ENCODE results near the gene FLACC1.
A peak's percentile ranks its signal among the peaks of the same experiment; 100 is the strongest.
"Not testable (repeated sequence)": the region's sequence is repeated elsewhere in the genome, so short reads cannot be mapped to it uniquely, and the experiment has no call there.

The FLACC1 gene

GRCh38 chr2:201369775-201370174, 12.6 kb upstream of the FLACC1 start:
- Histone ChIP-seq H3K27me3 (ENCODE audit: insufficient read depth, low read depth, severe bottlenecking) (no peaks in the 10 kb centered on the region), H3K27ac (no peak overlapping the region), H3K36me3 (peaks cover 5% of the 10 kb centered on the region), H3K9me3 (ENCODE audit: severe bottlenecking) (peaks cover 5% of the 10 kb centered on the region), H3K4me3 (ENCODE audit: low read depth, low read length) (no peak overlapping the region)
- DNase-seq = no peak
- no peak for TF ChIP-seq CTCF (IDR thresholded peaks at IDR 0.05; ENCODE audit: low read depth, low read length)

- DNase-seq; H3K9me3 ChIP-seq (ENCODE audit: severe bottlenecking); H3K36me3 ChIP-seq; H3K27ac ChIP-seq; H3K27me3 ChIP-seq (ENCODE audit: insufficient read depth, low read depth, severe bottlenecking); H3K4me3 ChIP-seq (ENCODE audit: low read depth, low read length): not testable (repeated sequence)
Measured at GRCh38 chr2:201369318-201369717, 12.2 kb upstream of the FLACC1 start.

GRCh38 chr2:201366146-201366545, 9.0 kb upstream of the FLACC1 start:
- no peaks in the 10 kb centered on the region for H3K27me3 ChIP-seq (ENCODE audit: insufficient read depth, low read depth, severe bottlenecking)
- H3K27ac ChIP-seq = no peak overlapping the region
- peaks cover 20% of the 10 kb centered on the region for H3K36me3 ChIP-seq
- DNase-seq = no peak
- H3K4me3 ChIP-seq (ENCODE audit: low read depth, low read length) = no peak overlapping the region
- no peak for TF ChIP-seq CTCF (IDR thresholded peaks at IDR 0.05; ENCODE audit: low read depth, low read length)
- peaks cover 12% of the 10 kb centered on the region for H3K9me3 ChIP-seq (ENCODE audit: severe bottlenecking)

GRCh38 chr2:201363857-201364560, 6.9 kb upstream of the FLACC1 start:
- H3K36me3 ChIP-seq = peaks cover 26% of the 10 kb centered on the region
- peak overlapping the region; percentile 27 for H3K27ac ChIP-seq
- H3K9me3 ChIP-seq (ENCODE audit: severe bottlenecking) = peaks cover 12% of the 10 kb centered on the region
- no peaks in the 10 kb centered on the region for H3K27me3 ChIP-seq (ENCODE audit: insufficient read depth, low read depth, severe bottlenecking)
- DNase-seq = peak; percentile 42
- peak; percentile 79 for TF ChIP-seq CTCF (IDR thresholded peaks at IDR 0.05; ENCODE audit: low read depth, low read length)
- H3K4me3 ChIP-seq (ENCODE audit: low read depth, low read length) = no peak overlapping the region

- peaks cover 11% of the 10 kb centered on the region for H3K9me3 ChIP-seq (ENCODE audit: severe bottlenecking)
- H3K4me3 ChIP-seq (ENCODE audit: low read depth, low read length) = no peak overlapping the region
- TF ChIP-seq CTCF (IDR thresholded peaks at IDR 0.05; ENCODE audit: low read depth, low read length) = no peak
- H3K27me3 ChIP-seq (ENCODE audit: insufficient read depth, low read depth, severe bottlenecking) = no peaks in the 10 kb centered on the region
- H3K27ac ChIP-seq = no peak overlapping the region
- peaks cover 24% of the 10 kb centered on the region for H3K36me3 ChIP-seq
- DNase-seq = no peak
Measured at GRCh38 chr2:201362396-201362795, 5.3 kb upstream of the FLACC1 start.

- no peak overlapping the region for H3K4me3 ChIP-seq (ENCODE audit: low read depth, low read length)
- no peak for DNase-seq
- H3K27ac ChIP-seq = no peak overlapping the region
- peaks cover 8% of the 10 kb centered on the region for H3K9me3 ChIP-seq (ENCODE audit: severe bottlenecking)
- peaks cover 24% of the 10 kb centered on the region for H3K36me3 ChIP-seq
- no peak for TF ChIP-seq CTCF (IDR thresholded peaks at IDR 0.05; ENCODE audit: low read depth, low read length)
- no peaks in the 10 kb centered on the region for H3K27me3 ChIP-seq (ENCODE audit: insufficient read depth, low read depth, severe bottlenecking)
Measured at GRCh38 chr2:201361078-201361733, 4.1 kb upstream of the FLACC1 start.

Measured in WERI-Rb-1 (cell line).